ENCODE measurements around the gene TBX4.

DNA sequence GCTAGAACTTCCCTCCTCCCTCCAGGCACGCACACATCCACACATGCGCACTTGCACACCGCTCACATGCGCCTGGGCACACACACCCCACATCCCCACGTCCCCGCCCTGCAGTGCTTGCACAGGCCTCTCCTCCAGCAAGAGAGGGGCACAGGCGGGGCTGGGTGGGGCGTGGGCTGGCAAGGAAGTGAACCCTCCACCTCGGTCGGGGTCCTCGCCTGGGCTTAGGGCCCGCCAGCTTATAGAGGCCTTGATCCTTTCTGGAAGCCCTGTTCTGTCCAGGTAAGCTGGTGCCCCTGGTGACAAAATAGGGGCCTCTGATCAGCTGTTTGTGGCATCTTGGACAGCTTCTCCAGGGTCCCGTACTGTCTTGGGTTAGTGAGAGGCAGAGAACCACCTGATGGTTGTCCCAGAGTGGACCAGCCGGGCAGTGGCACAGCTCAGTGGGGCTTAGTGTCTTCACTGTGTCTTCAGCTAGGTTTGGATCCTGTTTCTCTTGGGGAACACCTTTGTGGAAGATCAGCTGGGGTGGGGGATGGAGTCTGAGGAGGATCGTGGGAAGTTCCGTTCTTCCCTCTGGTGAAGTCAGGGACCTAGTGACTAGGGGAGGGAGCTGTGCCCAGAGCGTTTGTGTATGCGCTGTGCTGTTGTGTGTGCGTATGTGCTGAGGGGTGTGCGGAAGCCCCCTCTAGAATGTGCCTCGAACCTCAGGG lies 12.1 kb downstream of the TBX4 start:
- TF ChIP-seq POLR2AphosphoS5 (IDR thresholded peaks at IDR 0.05) (no peak), POLR2A (IDR thresholded peaks at IDR 0.05) (no peak), EP300 (IDR thresholded peaks at IDR 0.05; ENCODE audit: low read depth) (no peak)
- TF ChIP-seq, protein P1, sequence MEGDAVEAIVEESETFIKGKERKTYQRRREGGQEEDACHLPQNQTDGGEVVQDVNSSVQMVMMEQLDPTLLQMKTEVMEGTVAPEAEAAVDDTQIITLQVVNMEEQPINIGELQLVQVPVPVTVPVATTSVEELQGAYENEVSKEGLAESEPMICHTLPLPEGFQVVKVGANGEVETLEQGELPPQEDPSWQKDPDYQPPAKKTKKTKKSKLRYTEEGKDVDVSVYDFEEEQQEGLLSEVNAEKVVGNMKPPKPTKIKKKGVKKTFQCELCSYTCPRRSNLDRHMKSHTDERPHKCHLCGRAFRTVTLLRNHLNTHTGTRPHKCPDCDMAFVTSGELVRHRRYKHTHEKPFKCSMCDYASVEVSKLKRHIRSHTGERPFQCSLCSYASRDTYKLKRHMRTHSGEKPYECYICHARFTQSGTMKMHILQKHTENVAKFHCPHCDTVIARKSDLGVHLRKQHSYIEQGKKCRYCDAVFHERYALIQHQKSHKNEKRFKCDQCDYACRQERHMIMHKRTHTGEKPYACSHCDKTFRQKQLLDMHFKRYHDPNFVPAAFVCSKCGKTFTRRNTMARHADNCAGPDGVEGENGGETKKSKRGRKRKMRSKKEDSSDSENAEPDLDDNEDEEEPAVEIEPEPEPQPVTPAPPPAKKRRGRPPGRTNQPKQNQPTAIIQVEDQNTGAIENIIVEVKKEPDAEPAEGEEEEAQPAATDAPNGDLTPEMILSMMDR (IDR thresholded peaks at IDR 0.05): no peak

Data from transverse colon (tissue), 4 donors.